OCI-M2 (cell line): ENCODE results near the gene GADD45G.

Source experiments
- DNase-seq: peaks from one replicate; lab custom pipeline; 2025; ENCODE audit not compliant: unreplicated experiment; lab: John Stamatoyannopoulos, UW

The GADD45G gene

GRCh38 chr9:89592213-89592815 is 12.5 kb upstream of the GADD45G start:
- no peak for DNase-seq

- no peak for DNase-seq
These were observed 11.7 kb upstream of the GADD45G start for GRCh38 chr9:89592963-89593726.

GRCh38 chr9:89593727-89594427 is 10.9 kb upstream of the GADD45G start:
- DNase-seq = no peak

DNA sequence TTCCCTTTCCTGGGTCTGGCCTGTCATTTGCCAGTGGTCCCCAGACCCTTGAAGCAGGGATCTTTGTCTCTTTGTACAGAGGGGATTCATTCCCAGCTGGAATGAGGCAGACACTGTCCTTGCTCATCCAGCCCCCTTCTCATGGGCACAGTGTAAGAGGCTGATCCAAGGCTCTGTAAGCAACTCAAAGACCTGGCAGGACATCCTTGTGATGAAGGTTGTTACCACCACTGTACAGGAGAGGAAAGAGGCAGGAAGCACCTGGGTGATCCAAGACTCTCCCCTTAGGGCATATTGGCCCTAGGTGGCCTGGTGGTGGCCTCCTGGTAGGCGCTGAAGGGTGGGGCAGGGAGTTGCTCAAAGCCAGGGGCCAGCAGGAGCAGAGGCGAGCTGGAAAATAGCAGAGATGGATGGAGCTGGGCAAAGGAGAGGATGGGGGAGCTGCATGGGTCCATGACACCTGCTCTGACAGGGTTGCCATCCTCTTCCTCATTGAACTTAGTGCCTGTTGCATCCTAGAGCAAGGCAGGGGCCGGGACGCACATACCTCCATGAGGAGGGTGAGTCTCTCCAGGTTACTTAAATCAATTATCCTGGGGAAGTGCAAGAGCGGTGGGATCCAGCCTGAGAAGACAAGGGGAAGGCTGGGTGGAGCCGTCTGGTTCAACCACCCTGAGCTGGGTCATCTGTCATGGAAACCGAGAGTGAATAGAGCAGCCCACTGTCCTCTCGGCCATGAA is 9.8 kb upstream of the GADD45G start:
- DNase-seq = no peak

DNA sequence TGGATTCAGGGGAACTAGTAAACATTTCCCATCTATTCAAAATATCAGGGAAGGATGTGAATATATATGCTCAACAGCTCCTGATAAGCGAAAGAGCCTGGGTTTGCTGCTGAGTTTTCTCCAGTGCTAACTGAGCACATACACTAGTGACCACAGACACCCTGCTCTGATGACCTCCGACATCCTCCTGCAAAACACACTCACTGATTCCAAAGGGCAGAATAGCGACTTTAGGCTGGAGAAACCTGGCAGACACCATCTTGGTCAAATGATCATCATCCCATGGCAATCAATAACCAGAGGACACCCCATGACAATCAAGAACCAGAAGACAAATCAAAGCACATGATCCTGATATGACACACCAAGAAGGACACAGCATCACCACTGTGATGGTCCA is 9.2 kb upstream of the GADD45G start:
- DNase-seq = no peak

DNA sequence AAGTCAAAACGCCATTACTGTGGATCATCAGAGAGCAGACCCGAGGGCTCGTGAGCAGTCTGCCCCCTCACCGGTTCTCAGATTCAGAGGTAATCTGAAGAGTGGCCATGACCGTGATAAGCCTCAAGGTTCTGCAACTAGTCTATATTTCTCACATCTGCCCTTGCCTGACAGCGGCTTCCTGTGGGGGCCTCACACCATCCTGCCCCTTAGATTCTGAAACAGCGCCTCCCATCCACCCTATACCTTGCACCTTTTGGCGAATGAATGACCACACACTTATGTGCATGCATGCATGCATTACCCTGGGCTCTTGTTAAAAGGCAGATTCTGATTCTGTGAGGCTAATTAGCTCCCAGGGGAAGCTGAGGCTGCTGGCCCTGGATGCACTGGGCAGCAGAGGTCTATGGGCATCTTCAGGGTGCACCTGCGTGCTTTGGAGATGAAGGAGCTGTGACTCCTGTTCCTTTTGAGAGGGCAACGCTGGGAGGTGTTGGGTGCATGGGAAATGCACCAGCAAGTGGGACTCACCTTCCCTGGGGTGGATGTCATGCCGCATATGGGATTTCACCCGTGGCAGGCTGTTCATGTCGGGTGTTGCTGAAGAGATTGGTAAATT is 7.8 kb upstream of the GADD45G start:
- DNase-seq = no peak

- DNase-seq = no peak
These were observed 7.0 kb upstream of the GADD45G start for GRCh38 chr9:89597711-89598362.

- DNase-seq = no peak
These were observed 6.5 kb upstream of the GADD45G start for GRCh38 chr9:89598363-89598713.

DNA sequence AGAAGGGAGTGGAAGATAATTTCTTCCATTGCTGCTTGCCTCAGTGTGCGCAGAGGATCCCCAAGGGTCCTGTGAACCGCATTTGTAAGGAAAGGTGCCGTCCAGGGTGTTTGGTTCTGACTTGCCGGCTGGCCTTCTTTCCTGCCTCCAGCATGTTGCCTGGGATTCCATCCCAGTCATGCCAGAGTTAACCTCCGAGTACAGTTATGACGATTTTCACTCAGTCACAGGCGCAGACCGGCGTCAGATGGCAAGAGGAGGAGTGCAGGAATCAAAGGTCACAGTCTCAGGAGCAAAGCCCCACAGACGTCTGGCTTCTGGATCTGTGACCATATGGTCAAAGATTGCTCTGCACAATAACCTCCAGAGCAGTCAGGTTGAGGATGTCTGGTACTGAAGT is 5.9 kb upstream of the GADD45G start:
- no peak for DNase-seq

GRCh38 chr9:89600831-89601230 is 4.0 kb upstream of the GADD45G start:
- DNase-seq = no peak

- DNase-seq = no peak
These were observed 3.5 kb upstream of the GADD45G start for GRCh38 chr9:89601306-89601705.

DNA sequence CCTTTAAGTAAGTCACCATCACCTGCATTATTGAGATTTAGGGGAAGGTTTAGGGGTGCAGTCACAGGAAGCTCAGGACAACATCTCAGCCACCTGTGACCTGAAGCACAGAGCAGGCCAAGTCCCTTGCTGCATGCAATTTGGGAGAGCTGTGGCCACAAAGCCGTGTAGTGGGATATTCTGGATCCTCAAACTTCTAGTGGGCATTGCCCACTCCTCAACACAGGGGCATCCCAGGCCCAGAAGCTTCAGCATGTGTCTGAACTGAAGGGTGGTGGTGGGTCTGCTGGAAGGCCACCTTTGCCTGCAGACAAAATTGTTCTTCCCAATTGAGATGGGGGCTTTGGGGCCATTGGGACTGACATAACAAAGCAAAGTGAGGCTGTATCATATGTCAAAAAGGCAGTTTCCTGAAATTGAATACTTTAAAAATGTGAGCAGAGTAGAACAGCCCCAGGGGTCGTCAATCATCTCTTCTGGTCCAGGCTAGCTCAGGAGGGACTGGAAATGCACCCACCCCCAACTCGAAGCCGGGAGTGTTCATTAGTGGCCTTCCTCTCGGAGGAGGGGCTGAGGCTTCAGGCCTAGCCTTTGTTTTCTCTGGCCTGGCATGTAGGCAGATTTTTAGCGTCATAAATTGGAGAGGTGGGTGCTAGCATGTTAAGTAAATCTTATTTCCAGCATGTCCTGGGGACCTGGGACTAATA is 2.8 kb upstream of the GADD45G start:
- DNase-seq = no peak

DNA sequence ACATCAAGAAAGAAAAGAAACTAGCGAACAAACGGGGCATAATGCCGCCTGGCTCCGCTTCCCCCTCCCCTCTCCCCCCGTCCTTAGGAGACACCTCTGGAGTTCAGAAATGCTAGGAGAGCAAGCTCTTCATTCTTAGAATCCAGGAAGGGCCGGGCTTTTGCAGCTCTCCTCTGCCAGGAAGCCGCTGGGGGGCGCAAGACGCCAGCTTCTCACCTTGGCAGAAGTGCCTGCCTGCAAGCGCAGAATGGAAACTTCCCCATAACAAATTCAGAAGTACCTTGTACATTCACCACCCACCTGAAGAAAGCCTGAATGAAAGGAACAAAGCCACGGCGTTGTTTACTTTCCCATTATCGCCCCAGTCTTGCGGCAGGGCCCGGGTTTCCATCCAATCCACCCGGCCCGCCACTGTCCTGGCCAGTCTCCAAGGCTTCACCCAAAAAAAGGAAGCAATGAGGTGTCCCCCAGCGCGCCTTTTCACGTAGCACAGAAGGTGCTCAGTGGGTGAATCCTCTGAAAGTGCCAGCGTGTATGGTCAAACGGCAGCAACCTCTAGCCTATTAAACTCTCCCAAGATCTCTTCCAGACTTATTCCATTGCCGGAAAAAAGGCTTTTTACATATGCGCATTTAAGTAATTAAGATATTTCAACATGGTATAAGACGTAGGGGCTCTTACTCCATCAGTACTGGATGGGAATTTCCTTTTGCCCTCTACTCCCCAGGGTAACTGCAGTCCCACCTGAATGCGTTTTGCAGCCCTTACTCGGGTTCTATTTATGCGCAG is 1.6 kb upstream of the GADD45G start:
- DNase-seq = no peak

- no peak for DNase-seq
These were observed 796 bp upstream of the GADD45G start for GRCh38 chr9:89603767-89604665.

GRCh38 chr9:89605465-89606048 is 745 bp downstream of the GADD45G start:
- no peak for DNase-seq

DNA sequence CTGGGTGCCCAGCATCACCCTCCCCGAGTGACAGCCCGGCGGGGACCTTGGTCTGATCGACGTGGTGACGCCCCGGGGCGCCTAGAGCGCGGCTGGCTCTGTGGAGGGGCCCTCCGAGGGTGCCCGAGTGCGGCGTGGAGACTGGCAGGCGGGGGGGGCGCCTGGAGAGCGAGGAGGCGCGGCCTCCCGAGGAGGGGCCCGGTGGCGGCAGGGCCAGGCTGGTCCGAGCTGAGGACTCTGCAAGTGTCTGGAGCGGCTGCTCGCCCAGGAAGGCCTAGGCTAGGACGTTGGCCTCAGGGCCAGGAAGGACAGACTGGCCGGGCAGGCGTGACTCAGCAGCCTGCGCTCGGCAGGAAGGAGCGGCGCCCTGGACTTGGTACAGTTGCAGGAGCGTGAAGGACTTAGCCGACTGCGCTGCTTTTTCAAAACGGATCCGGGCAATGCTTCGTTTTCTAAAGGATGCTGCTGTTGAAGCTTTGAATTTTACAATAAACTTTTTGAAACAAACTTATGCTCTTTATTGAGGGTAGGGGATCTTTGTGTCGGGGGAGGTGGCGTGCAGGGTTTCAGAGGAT is 1.3 kb downstream of the GADD45G start:
- DNase-seq = no peak

DNA sequence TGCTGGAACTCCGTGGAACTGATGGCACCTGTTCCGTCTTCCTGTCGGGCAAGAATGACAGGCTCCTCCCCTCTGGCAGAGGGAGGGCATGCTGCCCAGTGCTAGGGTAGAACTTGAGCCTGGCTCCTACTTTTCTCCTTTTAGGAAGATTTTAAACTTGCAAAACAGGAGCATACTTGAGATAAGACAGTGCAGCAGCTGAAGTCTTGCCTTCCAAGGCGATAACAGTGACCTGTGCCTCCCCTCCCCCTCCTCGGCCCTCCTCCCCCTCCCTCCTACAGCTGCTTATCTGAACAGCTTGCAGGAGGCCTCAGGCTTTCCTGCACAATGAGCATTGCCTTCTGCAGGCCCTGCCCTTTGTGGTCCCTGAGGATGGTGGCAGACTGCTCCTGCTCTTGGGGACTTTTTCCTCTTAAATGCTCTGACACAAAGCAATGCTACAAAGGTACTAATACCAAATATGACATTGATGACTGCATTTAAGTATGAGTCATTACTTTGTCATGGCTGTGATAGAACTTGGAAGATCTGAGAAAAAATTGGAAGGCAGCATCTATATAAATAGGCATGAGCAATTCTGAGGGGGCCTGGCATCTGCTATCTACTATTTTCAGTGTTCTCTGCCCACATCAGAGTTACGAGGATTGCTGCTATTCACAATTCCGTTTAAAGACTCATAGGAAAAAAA is 2.0 kb downstream of the GADD45G start:
- no peak for DNase-seq
